Epithelial cell of esophagus (primary cell): ENCODE data around the gene RASA2.

Experiments used
- DNase-seq: peaks from one replicate; pipeline ENCODE4 v3.0.0; 2010; ENCODE audit warnings: low read depth
- H3K4me3 ChIP-seq: 2 replicates; pipeline ENCODE4 v1.5.1; 2011; ENCODE audit warnings: mild to moderate bottlenecking, low read length, control low read depth
- CTCF ChIP-seq: IDR thresholded peaks from 2 replicates; pipeline ENCODE4 v1.5.1; 2011; ENCODE audit warnings: low read depth, mild to moderate bottlenecking, low read length, control low read depth, inconsistent platforms; ENCODE audit not compliant: insufficient read depth; ENCODE audit errors: missing control alignments

The RASA2 gene

GRCh38 chr3:141456301-141456625, 30.6 kb upstream of the RASA2 start:
- peak; percentile 23 for DNase-seq
- TF ChIP-seq CTCF = no peak
- H3K4me3 ChIP-seq = no peak overlapping the region

GRCh38 chr3:141457624-141458236, 29.1 kb upstream of the RASA2 start:
- peak; percentile 81 for DNase-seq
- no peak for TF ChIP-seq CTCF
- H3K4me3 ChIP-seq = no peak overlapping the region

- TF ChIP-seq CTCF = no peak
- no peak overlapping the region for H3K4me3 ChIP-seq
- DNase-seq = no peak
These were observed 27.8 kb upstream of the RASA2 start for GRCh38 chr3:141459008-141459407.

- TF ChIP-seq CTCF = peak; percentile 94
- H3K4me3 ChIP-seq = no peak overlapping the region
- DNase-seq = peak; percentile 85
These were observed 26.6 kb upstream of the RASA2 start for GRCh38 chr3:141460097-141460704.

GRCh38 chr3:141462176-141462859, 24.5 kb upstream of the RASA2 start:
- no peak overlapping the region for H3K4me3 ChIP-seq
- no peak for DNase-seq
- no peak for TF ChIP-seq CTCF

GRCh38 chr3:141465221-141465620, 21.6 kb upstream of the RASA2 start:
- no peak for TF ChIP-seq CTCF
- H3K4me3 ChIP-seq = no peak overlapping the region
- no peak for DNase-seq
